HFFc6 (cell line): ENCODE data around the gene KRTAP5-11. TPM values are rescaled to one million over a fixed set of nuclear protein-coding genes. Genes with fewer than 3 reads are reported as not detected.
"Not testable (repeated sequence)": the region's sequence is repeated elsewhere in the genome, so short reads cannot be mapped to it uniquely, and the experiment has no call there.

Experiments
- DNase-seq: peaks from one replicate; pipeline ENCODE4 v3.0.0-alpha.2; 2018
- H3K27ac Mint-ChIP-seq: 2 replicates; pipeline ENCODE4 v1.8.0; 2020; ENCODE audit warnings: mild to moderate bottlenecking, mixed read lengths
- H3K27me3 Mint-ChIP-seq: 2 replicates; pipeline ENCODE4 v1.8.0; 2021; ENCODE audit warnings: mild to moderate bottlenecking, moderate library complexity, mixed read lengths; ENCODE audit not compliant: insufficient read depth
- H3K36me3 Mint-ChIP-seq: 2 replicates; pipeline ENCODE4 v1.8.0; 2021; ENCODE audit warnings: low read depth, mixed read lengths
- H3K4me1 Mint-ChIP-seq: 2 replicates; pipeline ENCODE4 v1.8.0; 2020; ENCODE audit warnings: low read depth, mixed read lengths
- H3K4me3 Mint-ChIP-seq: 2 replicates; pipeline ENCODE4 v1.8.0; 2020; ENCODE audit warnings: mild to moderate bottlenecking, moderate library complexity, mixed read lengths
- H3K9me3 Mint-ChIP-seq: 2 replicates; pipeline ENCODE4 v1.8.0; 2020; ENCODE audit warnings: mild to moderate bottlenecking, mixed read lengths
- CTCF ChIP-seq: fragments of 200-600 bp; sonication (generic); IDR thresholded peaks from 2 replicates; pipeline ENCODE4 v1.5.0; 2021; ENCODE audit warnings: antibody characterized with exemption, mild to moderate bottlenecking
- total RNA-seq, 6 experiments: library from RNA; stranded (reverse); fragmentation: NEBNext Ultra II Directional; extraction: Animal tissue kit (Norgen Biotek cat#: 25700); gene quantifications; 2 replicates in 1 of 6; 3 replicates in 5 of 6; pipeline ENCODE4 v1.2.3, GENCODE V29; 2021

Gene KRTAP5-11
- total RNA-seq, 6 experiments from 2014 or later: not detected

GRCh38 chr11:71574418-71574817, 8.3 kb downstream of the KRTAP5-11 start:
- Mint-ChIP-seq H3K4me1 (no peaks in the 10 kb centered on the region; the same call in 1 of the 2 replicates), H3K27me3 (peaks cover 21% of the 10 kb centered on the region), H3K36me3 (no peaks in the 10 kb centered on the region), H3K4me3 (no peak overlapping the region), H3K27ac (no peak overlapping the region), H3K9me3 (no peaks in the 10 kb centered on the region)
- TF ChIP-seq CTCF: no peak
- DNase-seq: no peak

GRCh38 chr11:71572811-71573210, 9.9 kb downstream of the KRTAP5-11 start:
- Mint-ChIP-seq H3K27ac (no peak overlapping the region), H3K4me1 (peaks cover 8% of the 10 kb centered on the region; the same call in 1 of the 2 replicates), H3K9me3 (no peaks in the 10 kb centered on the region), H3K36me3 (no peaks in the 10 kb centered on the region), H3K27me3 (peaks cover 29% of the 10 kb centered on the region), H3K4me3 (no peak overlapping the region)
- no peak for TF ChIP-seq CTCF
- no peak for DNase-seq

GRCh38 chr11:71571101-71571850, 11.4 kb downstream of the KRTAP5-11 start:
- not testable (repeated sequence) for H3K27ac Mint-ChIP-seq, DNase-seq, H3K4me3 Mint-ChIP-seq, H3K9me3 Mint-ChIP-seq, H3K4me1 Mint-ChIP-seq, H3K36me3 Mint-ChIP-seq
- H3K27me3 Mint-ChIP-seq: peaks cover 33% of the 10 kb centered on the region

- peak; percentile 60 for DNase-seq
- peaks cover 8% of the 10 kb centered on the region; the same call in 1 of the 2 replicates for H3K4me1 Mint-ChIP-seq
- H3K27ac Mint-ChIP-seq: no peak overlapping the region
- H3K9me3 Mint-ChIP-seq: no peaks in the 10 kb centered on the region
- no peak overlapping the region for H3K4me3 Mint-ChIP-seq
- H3K36me3 Mint-ChIP-seq: no peaks in the 10 kb centered on the region
- peaks cover 35% of the 10 kb centered on the region for H3K27me3 Mint-ChIP-seq
- TF ChIP-seq CTCF: no peak
These were observed 13.8 kb downstream of the KRTAP5-11 start for GRCh38 chr11:71568704-71569349.

- peaks cover 31% of the 10 kb centered on the region for H3K27me3 Mint-ChIP-seq
- not testable (repeated sequence) for H3K27ac Mint-ChIP-seq
- peaks cover 17% of the 10 kb centered on the region for H3K4me1 Mint-ChIP-seq
These were observed 15.0 kb downstream of the KRTAP5-11 start for GRCh38 chr11:71567633-71568032.

GRCh38 chr11:71566626-71567599, 15.8 kb downstream of the KRTAP5-11 start:
- H3K27me3 Mint-ChIP-seq: peaks cover 29% of the 10 kb centered on the region
- H3K27ac Mint-ChIP-seq, H3K36me3 Mint-ChIP-seq, DNase-seq, H3K4me3 Mint-ChIP-seq, H3K9me3 Mint-ChIP-seq: not testable (repeated sequence)
- peaks cover 17% of the 10 kb centered on the region for H3K4me1 Mint-ChIP-seq

More at GRCh38 chr11:71567633-71568032, 15.0 kb downstream of the KRTAP5-11 start:
- not testable (repeated sequence) for DNase-seq, H3K36me3 Mint-ChIP-seq, H3K4me3 Mint-ChIP-seq, H3K9me3 Mint-ChIP-seq
